Placental pericyte (primary cell): ENCODE measurements around the gene RNF114. TPM values are rescaled to one million over a fixed set of nuclear protein-coding genes. Genes with fewer than 3 reads are reported as not detected.

Source experiments
- small RNA-seq: library from RNA; depleted of rRNA; stranded (forward); fragments of <200 nt; gene quantifications from one replicate; pipeline ENCODE3, GENCODE V24; 2012; ENCODE audit warnings: low replicate concordance
- total RNA-seq: library from RNA; depleted of rRNA; stranded (reverse); fragments of >200 nt; gene quantifications from 2 replicates; pipeline ENCODE4 v1.2.3, GENCODE V29; 2012

The RNF114 gene
- total RNA-seq = 103 and 146 TPM in 2 replicates

DNA sequence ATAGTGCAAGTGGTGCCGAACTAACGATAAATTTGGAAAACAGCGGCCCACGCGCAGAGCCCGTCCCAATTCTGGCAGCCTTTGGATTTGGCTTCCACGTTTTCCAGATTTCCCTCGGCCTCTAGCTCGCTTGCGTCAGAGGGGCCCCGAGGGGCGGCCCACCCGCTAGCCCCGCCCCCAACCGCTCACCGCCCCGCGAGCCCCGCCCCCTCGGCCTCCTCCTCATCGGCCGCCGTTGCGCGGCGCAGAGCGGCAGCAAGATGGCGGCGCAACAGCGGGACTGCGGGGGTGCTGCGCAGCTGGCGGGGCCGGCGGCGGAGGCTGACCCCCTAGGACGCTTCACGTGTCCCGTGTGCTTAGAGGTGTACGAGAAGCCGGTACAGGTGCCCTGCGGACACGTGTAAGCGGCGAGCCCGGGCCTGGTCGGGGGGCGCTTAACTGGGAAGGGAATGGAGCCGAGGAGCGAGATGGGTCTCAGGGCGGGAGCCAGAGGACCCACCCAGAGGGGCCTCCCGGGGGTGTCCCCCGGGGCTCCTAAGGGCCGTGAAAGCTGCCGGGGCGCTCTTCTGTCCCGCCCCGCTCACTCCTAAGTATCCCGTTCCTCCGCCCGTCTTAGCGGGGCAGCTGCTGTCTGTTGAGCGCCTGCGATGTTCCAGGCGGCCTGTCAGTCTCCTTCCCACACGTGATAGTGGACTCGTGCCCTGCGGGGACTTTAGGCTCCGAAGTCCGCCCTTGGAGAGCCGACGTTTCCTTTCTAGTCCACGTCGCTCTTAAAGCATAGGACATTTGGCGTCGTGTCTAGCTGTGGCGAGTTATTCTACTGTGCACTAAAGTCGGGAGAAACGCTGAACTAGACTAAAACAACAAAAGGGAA is at the start of gene RNF114:
TSS of gene RNF114 (plus strand) at position 245 of the 874 bp plus-strand sequence. CDS start at position 261, 16 bp downstream.

DNA sequence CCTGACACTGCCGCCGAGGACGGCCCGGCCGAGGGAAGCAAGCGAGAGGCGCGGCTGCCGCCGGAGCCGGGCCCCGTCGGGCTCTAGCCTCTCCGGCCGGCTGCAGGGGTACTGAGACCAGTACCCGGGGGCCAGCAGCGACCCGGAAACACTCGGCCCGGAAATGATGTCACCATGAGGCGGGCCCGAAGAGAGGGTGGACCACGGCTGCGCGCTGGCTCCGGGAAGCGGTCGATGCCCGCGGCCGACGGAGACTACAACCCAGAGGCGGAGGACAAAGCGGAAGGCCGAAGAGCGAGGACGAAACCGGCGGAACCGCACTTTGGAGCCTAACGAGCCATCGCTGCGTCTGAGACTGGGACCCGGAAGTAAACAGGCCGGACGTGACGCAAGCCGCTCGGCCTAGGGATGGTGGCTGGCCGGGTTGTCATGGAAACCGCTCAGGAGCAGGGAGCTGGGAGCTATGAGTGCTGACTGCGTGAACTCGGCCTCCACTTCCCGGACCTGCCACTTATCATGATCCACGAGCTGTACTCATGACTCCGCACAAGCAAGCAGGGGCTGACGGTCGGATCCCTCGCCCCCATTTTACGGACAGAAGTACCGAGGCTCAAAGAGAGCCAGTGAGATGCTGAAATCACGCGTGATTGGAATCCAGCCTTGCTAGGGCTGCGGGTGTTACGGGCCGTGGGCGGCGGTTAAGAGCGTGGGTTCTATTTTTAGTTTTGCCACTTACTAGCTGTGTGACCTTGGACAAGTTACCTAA is 20.6 kb upstream of the RNF114 start, which contains the start of gene SPATA2:
TSS of gene SPATA2 (minus strand) at position 150 of the 766 bp plus-strand sequence. CDS start 7,039 bp downstream, outside the sequence.

GRCh38 chr20:49982346-49983122 is 46.3 kb downstream of the RNF114 start, which contains the start of gene SNAI1:
Gene SNAI1, plus strand, starts transcription at chr20:49982980. Its CDS starts 80 bp downstream, at chr20:49983060.

Small RNA genes within 50 kb of the gene (small RNA-seq; reads per million reads assigned to genes)
- gene RF00017 (not detected), gene RF00019 (not detected), gene RNU6-147P (not detected)

Other genes starting within 250 kb of the RNF114 start
- gene B4GALT5, start 222.5 kb upstream of the RNF114 start, total RNA-seq = 28.9 and 49.5 TPM in 2 replicates
- 8.7 and 11.8 TPM in 2 replicates for gene SLC9A8, start 123.6 kb upstream of the RNF114 start, total RNA-seq
- 5.7 and 6.2 TPM in 2 replicates for gene SPATA2, start 20.9 kb upstream of the RNF114 start, total RNA-seq
- 1.1 and 2.1 TPM in 2 replicates for gene SNAI1, start 46.6 kb downstream of the RNF114 start, total RNA-seq
- gene UBE2V1, start 176.8 kb downstream of the RNF114 start, total RNA-seq = 77.9 and 86.3 TPM in 2 replicates
- gene PEDS1, start 217.3 kb downstream of the RNF114 start, total RNA-seq = 42.5 and 43.7 TPM in 2 replicates